Measurements from ENCODE around the gene LMO3.
"Not testable (repeated sequence)": the region's sequence is repeated elsewhere in the genome, so short reads cannot be mapped to it uniquely, and the experiment has no call there.

LMO3 gene

DNA sequence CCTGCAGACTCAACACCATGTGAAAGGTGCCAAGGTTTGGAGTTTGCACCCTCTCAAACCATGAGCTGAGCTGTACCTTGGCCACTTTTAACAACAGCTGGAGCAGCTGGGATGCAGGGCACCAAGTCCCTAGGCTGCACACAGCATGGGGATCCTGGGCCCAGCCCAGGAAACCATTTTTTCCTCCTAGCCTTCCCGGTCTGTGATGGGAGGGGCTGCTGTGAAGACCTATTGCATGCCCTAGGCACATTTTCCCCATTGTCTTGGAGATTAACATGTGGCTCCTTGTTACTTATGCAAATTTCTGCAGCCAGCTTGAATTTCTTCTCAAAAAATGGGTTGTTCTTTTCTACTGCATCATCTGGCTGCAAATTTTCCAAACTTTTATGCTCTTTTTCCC, 68.3 kb downstream of the LMO3 start:
- DNase-seq = not testable (repeated sequence)

DNA sequence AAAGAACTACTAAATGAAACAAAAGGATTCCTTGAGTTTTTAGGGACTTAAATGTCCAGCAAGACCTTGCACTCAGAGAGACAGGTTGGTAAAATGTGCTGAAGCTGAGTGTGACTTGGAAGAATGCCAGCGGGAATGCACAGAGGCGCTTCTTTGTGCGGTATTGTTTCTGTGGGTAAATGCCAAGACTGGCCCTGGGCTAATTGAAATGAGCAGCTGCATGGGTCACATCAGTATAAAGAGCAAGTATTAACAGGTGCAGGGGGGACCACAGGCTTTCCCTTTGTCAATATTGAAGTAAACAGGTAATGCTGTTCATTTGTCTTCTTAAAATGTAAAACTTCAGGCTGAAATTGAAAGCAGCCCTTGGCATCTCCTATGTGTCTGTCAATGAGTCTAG, 74.3 kb downstream of the LMO3 start:
- peak; percentile 97 for DNase-seq

DNA sequence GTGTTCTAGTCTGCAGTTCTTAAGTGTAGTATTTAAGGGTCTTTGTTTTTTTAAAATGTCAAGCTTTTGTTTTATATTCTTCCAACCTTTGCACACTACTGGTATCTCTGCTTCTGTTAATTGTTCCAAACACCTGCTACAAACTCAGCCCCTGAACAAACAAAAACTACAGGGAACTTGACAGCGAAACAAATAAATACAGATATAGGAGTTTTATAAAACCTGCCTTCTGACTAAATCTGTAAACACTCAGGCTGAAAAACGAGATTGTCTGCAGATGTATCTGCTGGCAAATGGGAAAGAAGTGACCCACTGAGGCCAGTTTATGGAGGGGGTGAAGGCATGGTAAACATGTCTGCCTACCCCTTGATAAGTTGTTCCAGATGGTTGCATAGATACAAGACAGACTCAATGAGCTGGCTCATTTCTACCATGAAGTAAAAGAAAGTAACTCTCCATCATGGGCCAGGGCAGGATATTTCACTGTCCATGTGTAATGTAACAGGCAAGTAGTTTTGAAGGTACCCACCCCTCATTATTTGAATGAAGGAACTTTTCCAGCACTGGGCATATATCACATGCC, 75.6 kb downstream of the LMO3 start:
- peak; percentile 91 for DNase-seq

DNA sequence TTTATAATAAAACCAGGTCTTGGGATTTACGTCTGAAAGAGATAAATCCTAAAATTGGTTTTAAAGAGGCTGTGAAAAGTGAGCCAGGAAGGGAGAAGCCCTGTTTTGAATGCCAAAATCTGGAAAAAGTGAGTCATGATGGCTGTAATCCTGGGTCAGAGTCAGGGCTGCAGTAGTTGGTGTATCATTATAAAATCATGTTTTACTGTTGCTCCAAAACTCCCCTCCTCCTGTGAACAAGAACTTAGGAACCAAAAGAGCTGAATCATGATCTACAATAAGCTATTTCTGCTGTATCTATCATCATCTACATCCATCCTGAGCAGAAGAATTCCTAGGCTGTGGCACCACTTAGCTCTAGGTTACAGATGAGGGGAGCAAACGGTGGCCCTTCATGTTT, 79.3 kb downstream of the LMO3 start:
- no peak for DNase-seq

DNA sequence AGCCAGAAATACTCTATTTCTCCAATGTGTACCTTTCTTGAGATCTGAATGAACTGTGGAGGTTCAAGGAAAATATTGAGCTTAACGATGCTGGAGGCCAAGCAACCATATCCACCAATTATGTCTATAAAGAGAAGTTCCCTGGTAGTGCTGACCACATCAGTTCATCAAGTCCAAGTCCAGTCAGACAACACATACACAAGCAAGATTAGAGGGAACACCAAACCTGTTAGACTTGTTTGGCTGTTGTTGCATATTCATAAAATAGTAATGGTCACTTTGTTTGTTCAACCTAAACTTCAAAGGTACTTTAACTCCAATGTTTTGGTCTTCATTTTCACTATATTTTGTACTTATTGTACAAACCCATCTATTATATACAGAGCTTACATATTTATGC, 81.6 kb downstream of the LMO3 start:
- DNase-seq = no peak

DNA sequence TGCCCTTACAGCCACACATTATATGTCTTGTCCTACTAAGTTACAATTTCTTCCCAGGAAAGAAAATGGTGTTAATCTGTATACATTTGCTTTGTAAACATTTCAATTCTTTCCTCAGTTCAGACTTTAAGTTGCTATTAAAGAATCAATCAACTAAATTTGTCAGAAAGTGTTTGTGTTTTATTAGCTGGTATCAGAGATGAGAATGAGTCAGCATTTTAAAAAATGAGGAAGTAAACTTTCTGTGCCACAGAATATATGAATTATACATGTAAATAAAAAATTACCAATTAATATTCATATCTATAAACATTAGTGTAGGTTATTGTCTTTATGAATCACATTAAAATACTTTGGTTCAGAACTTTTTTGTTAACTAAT, 82.0 kb downstream of the LMO3 start:
- no peak for DNase-seq

DNA sequence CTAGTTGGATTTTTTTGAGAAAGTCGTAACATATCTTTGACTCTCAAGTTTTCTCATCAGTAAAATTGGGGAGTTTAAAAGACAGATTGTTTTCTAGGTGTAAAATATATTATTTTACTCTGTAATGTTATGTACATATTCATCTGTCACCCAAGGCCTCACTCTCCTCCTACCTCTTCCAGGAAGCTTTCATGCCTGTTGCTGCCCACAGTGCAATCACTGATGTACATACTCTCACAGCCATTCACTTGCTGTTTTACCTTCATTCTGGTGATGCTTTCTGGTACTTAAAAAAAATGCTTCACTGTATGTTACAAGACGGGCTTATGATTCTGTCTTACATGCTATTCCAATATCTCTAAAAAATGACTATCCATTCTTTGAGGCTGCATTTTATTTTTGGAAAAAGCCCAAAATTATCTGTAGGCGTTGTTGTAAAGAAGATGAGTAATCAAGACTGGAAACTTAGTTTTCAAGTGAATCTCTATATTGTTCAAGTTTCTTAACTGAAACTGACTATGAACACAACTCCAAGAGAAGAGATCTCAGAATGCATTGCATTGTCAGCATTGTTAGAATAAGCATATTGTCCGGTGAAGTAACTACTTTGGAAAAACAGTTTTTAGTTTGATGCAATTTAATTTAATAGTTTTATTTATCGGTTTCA, 82.5 kb downstream of the LMO3 start:
- DNase-seq = no peak

DNA sequence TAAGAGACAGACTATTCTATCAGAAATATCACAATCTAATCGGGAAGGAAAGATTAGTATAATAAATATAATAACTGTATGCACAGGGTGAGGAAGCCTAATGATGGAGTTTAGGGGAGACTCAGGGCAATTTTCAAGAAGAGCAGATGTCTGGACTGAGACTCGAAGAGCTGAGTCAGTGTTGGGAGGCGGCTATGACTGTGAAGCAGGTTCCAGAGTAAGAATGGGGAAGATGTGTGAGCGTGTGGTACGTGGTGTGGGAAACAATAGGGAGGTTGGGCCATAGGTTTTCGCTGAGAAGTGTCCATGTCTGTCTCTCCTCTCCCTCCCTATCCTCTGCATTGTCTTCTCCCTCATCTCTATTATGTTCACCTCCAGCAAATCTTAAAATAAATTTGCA, 85.6 kb downstream of the LMO3 start:
- no peak for DNase-seq

DNA sequence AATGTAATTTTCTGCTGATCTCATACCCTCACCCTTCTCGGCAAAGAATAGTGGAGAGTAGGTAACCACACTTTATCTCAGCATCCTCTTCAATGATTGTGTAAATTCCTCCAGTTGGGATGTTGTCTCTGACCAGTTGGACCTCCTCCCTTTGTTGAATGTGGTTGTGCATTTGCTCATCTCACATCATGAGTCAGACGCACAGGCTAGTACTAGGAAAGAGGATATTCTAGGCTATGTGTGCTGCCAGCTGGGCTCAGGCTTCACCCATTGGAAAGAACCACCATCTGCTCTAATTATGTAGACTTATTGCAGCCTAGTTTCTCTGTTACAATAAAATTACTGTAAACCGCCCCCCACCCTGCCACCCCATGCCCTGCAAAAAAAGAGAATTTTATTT, 90.3 kb downstream of the LMO3 start:
- DNase-seq = no peak

DNA sequence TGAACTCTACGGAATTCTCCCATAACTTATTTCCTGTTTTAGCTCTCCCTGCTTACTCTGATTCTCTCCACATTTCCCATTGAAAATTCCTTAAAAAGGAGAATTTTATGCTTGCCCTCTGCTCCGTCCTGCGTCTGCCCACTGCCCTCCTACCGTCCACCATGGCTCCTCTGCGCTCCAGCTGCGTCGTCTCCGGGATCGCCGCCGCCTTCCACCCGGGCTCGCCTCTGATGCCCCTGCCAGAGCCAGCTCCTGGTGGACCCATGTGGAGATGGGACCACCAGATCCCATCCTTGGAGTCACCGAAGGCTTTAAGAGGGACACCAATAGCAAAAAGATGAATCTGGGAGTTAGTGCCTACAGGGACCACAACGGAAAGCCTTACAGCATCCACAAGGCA, 92.7 kb downstream of the LMO3 start:
- DNase-seq = no peak

DNA sequence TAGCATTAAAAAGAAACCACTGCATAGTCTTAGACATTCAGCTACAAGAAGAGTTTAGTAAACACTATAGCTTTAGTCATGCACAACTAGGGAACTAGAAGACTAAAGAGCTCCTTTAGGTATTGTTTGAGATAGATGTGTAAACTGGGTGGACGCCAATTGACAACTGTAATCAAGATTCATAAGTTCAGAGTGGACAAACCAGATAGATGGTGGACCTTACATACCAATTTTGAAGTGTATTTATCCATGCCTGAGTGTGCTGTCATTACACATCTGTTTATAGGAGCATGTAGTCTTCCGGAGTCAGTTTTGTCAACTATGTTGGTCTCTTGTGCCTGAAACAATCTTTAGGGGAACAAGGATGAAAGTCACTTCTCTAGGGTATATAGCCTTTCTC, 96.6 kb downstream of the LMO3 start:
- DNase-seq = no peak

DNA sequence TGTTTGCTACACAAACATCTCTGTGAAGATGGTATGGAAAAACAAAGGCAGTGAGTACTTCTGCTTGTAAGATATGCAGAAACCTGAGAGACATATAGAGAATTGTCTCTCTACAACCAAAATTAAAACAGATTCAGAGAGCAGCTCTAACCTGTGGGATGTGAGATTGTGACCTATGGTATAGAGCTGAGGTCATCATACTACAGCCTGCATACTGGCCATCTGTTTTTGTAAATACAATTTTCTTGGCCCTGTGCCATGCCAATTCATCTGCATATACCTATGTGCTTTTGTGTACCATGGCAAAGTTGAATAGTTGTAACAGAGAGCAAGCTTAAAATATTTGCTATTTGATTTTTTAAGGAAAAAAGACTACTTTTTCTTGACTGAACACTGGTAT, 99.6 kb downstream of the LMO3 start:
- DNase-seq = no peak

DNA sequence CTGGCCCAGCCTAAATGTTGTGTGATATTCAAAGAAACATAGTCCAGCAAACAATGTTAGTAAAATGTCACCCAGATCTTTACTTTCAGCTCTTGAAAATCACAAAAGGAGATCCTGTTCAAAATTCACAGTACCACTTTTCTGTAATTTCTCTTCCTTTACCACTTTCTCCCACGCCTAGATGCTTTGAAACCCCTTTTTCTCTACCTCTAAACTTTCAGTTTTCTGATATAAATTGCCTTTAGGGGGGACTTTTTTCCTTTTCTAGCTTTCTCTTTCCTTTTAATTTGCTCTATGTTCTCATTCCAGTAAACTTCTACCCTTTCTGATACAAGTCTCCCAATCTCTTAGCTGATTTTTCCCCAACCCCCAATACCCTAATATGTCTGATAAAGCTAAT, 101.8 kb downstream of the LMO3 start:
- no peak for DNase-seq

DNA sequence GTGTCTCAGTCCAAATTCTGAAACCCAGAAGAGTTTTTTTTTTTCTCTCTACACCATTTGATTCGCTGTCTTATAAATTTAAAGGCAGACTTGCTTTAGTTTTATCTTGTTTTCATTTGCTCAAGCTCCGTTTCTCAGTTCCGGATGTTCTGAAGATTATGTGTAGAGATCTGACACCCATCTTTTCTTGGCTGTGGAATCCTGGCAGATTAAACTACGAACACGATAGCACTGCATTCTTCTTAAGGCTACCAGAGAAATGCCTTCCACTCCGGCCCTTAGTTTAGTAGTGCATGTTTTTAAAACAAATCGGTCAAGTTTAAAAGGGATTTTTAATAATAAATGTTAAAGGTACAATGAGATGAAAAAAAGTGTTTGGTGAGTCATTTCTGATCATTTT, 106.4 kb downstream of the LMO3 start:
- no peak for DNase-seq
